Kidney (tissue), 14 donors: Measurements from ENCODE around the gene MAP6. TPM values are rescaled to one million over a fixed set of nuclear protein-coding genes. Genes with fewer than 3 reads are reported as not detected.
A peak's percentile ranks its signal among the peaks of the same experiment; 100 is the strongest.

Experiments
- DNase-seq, 5 donors: peaks; one replicate each; pipeline ENCODE4 v3.0.0-alpha.2; 2013 to 2020
- FAIRE-seq: peaks from 2 replicates; lab custom pipeline; 2012; peaks lifted over from hg19 to GRCh38; lab: Jason Lieb, UNC
- H3K27ac ChIP-seq, 2 donors: one replicate each; pipeline ENCODE4 v1.7.0; 2013; ENCODE audit warnings: low read depth in 2 of 2, low read length in 2 of 2, inconsistent platforms in 1 of 2
- H3K27me3 ChIP-seq: one replicate; pipeline ENCODE4 v1.7.1; 2013; ENCODE audit warnings: low read length, inconsistent platforms; ENCODE audit not compliant: control insufficient read depth, insufficient read depth
- H3K36me3 ChIP-seq, 3 donors: one replicate each; pipeline versions ENCODE4 v1.7.0 to v1.7.1; 2013; ENCODE audit warnings: low read length in 3 of 3, control low read depth in 1 of 3, inconsistent platforms in 1 of 3; ENCODE audit not compliant: insufficient read depth in 3 of 3, control insufficient read depth in 2 of 3
- H3K4me1 ChIP-seq, 3 donors: one replicate each; pipeline versions ENCODE4 v1.7.0 to v1.7.1; 2013; ENCODE audit warnings: low read length in 3 of 3, inconsistent platforms in 1 of 3, low read depth in 1 of 3; ENCODE audit not compliant: control insufficient read depth in 2 of 3, insufficient read depth in 2 of 3
- H3K4me3 ChIP-seq, 3 donors: one replicate each; pipeline versions ENCODE4 v1.7.0 to v1.8.1; 2013; ENCODE audit warnings: low read length in 3 of 3, control low read depth in 1 of 3, inconsistent platforms in 1 of 3
- H3K9ac ChIP-seq, 3 donors: one replicate each; pipeline versions ENCODE4 v1.7.0 to v1.7.1; 2013; ENCODE audit warnings: low read length in 3 of 3, control low read depth in 1 of 3, inconsistent platforms in 1 of 3
- H3K9me3 ChIP-seq, 3 donors: one replicate each; pipeline versions ENCODE4 v1.7.0 to v1.7.1; 2013; ENCODE audit warnings: low read length in 3 of 3, control low read depth in 1 of 3, inconsistent platforms in 1 of 3; ENCODE audit not compliant: control insufficient read depth in 2 of 3, insufficient read depth in 1 of 3
- CTCF ChIP-seq: IDR thresholded peaks from 3 replicates; pipeline ENCODE4 v1.5.1; 2012; ENCODE audit warnings: mild to moderate bottlenecking, moderate library complexity, borderline replicate concordance; ENCODE audit not compliant: insufficient read depth; ENCODE audit errors: extremely low read depth
- intact Hi-C: fragments of 100-400 bp; cut with DNase I; formaldehyde crosslinking; loops from one replicate; pipeline ENCODE4 v1.11.1; 2022
- polyA plus RNA-seq: library from polyadenylated mRNA; stranded (reverse); fragments of 350-450 nt; fragmentation: Illumina TruSeq; extraction: RNeasy Lipid Tissue Mini Kit (QIAGEN cat#74804); gene quantifications from one replicate; pipeline ENCODE4 v1.2.3, GENCODE V29; 2014; ENCODE audit warnings: low read depth, low replicate concordance; ENCODE audit not compliant: insufficient read depth
- total RNA-seq: library from RNA; stranded (reverse); fragmentation: NEBNext Ultra II Directional; extraction: Animal tissue kit (Norgen Biotek cat#: 25700); gene quantifications from one replicate; pipeline ENCODE4 v1.2.1, GENCODE V29; 2021
- donor health status: control.
- donor health status: control.
- donor health status: control.
- donor health status: control.
- donor health status: control.
- donor health status: DM: yes; HTN: yes; CAD: no.
- donor health status: Normal renal cell carcinoma (clear cell type).

The MAP6 gene
- total and polyA plus RNA-seq, 2 donors from 2014 or later, result 7.7 to 21.3 TPM

GRCh38 chr11:75562048-75562835 lies 106.6 kb downstream of the MAP6 start, which contains the start of gene SERPINH1:
SERPINH1 (plus strand) TSS chr11:75562253; CDS start chr11:75566350, 4,097 bp downstream.
- Histone ChIP-seq H3K4me1 (peaks cover 2 to 52% (median 45%) of the 10 kb centered on the region in 3 donors), H3K27ac (peak within 1 kb of the TSS; percentile 100), H3K4me3 (peak within 1 kb of the TSS; percentile 82 to 99 (median 94)), H3K27me3 (no peaks in the 10 kb centered on the region), H3K9ac (peak within 1 kb of the TSS; percentile 82 to 99 (median 91)), H3K9me3 (no peaks in the 10 kb centered on the region), H3K36me3 (peaks cover 0 to 9% (median 5%) of the 10 kb centered on the region in 3 donors)
- TF ChIP-seq CTCF, result no peak
- intact Hi-C loops, result no loop called here
- FAIRE-seq (no peak), DNase-seq (peak; percentile 91 to 97 (median 95))

GRCh38 chr11:75561426-75562047 lies 107.3 kb downstream of the MAP6 start:
- Histone ChIP-seq H3K36me3 (peaks cover 0 to 5% (median 0%) of the 10 kb centered on the region in 3 donors), H3K27me3 (no peaks in the 10 kb centered on the region), H3K9me3 (no peaks in the 10 kb centered on the region), H3K4me3 (peak overlapping the region; percentile 64 to 99 (median 94)), H3K4me1 (peaks cover 2 to 47% (median 41%) of the 10 kb centered on the region in 3 donors), H3K27ac (peak overlapping the region; percentile 100), H3K9ac (peak overlapping the region in 2 of 3 donors; percentile 77 to 99)
- DNase-seq (no peak), FAIRE-seq (no peak)
- intact Hi-C loops, result no loop called here
- no peak for TF ChIP-seq CTCF

- peaks cover 0 to 5% (median 0%) of the 10 kb centered on the region in 3 donors for H3K36me3 ChIP-seq
- intact Hi-C loops, result no loop called here
- H3K27ac ChIP-seq, result peak overlapping the region in 1 of 2 donors; percentile 100
- TF ChIP-seq CTCF, result no peak
- H3K9me3 ChIP-seq, result no peaks in the 10 kb centered on the region
- H3K9ac ChIP-seq, result peak overlapping the region in 1 of 3 donors; percentile 99
- FAIRE-seq (no peak), DNase-seq (no peak)
- no peaks in the 10 kb centered on the region for H3K27me3 ChIP-seq
- H3K4me1 ChIP-seq, result peaks cover 0 to 38% (median 33%) of the 10 kb centered on the region in 3 donors
- no peak overlapping the region for H3K4me3 ChIP-seq
Observed at GRCh38 chr11:75560644-75561043, 108.2 kb downstream of the MAP6 start.
